Measurements from ENCODE around the gene DDN. TPM values are rescaled to one million over a fixed set of nuclear protein-coding genes. Genes with fewer than 3 reads are reported as not detected.

The DDN gene
- total RNA-seq, 1 donor from 2014 or later: 0.23 TPM

DNA sequence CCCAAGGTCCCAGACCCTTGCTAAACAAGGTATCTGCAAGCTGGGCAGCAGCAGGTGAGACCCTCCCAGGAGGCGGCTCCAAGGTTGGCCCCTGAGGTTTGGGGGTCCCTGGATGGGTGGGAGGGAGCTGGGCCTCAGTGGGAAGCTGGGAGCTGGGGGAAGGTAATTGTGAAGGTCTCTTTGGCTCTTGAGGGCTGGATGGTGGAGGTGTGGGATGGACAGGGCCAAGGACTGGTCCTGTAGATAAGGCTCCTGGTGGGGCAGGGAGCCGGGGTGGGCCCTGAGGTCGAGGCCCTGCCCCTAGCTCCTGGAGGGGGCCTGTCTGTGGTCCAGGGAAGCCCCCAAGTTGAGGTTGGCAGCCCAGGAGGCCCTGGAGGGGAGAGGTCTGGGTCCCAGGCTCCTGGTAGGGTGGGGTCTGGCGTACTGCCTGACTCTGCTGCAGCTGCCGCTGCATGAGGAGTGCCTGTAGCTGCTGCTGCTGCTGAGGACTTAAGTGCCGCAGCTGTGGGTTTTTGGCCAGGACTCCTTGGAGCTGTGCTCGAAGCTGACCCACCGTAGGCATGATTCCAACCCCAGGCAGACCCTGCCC, 32.5 kb upstream of the DDN start:
- intact Hi-C loops (cut with micrococcal nuclease): no loop called here

DNA sequence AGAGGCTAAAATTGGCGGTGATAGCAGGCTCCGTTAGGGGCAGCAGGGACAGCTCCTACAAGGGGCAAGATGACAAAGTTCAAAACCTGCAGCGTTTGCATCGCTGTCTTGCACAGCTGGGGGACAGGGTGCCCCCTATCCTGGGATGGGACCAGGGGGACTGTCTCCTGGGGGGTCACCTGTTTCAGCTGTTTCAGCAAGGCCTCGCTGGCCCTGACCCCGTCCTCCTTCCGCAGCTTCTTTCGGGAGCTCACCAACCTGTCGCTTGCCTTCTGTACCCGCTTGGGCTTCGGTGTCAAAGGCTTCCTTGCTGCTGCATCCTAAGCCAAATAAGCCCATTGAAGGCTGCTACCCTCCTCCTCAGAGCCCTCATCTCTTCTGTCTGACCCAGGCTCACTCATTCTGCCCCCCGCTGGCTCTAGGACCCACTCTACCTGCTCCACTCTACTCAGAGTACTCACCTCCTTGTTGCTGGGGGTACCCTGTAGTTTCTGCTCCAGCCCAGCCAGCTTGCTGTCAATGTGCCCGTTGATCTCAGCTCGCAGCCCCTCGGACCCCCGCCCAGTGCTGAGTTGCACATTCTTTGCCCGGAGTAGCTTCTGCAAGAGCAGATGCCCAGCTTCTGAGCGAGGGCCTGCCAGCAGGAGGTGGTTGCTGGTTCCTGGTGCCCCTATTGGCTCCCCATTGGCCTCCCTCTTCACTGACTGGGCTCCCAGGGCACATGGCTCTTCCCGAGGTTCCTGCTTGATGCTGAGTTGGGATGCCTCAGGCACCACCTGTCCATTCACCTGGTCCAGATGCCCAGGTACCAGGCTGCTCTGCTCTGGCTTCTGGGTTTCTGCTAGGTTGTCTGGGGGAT, 31.8 kb upstream of the DDN start:
- intact Hi-C loops (cut with micrococcal nuclease): no loop called here

DNA sequence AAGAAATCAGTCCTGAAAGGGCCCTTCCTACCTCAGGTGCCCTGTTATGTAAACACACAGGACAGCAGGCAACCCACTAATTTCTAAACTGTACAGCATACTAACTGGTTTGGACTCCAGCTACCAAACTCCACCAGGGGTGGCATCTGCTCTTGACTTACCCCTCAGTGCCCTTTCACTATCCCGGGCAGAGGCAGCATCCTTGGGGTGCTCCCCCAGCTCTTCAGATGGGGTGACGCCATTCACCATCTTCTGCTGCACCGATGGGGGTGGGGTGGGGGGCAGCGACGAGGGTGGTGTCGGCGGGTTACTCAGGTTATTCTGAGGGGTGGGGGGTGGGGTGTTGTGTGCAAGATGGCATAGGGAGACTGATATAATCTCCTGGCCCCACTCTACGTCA, 30.9 kb upstream of the DDN start:
- intact Hi-C loops (cut with micrococcal nuclease): no loop called here

DNA sequence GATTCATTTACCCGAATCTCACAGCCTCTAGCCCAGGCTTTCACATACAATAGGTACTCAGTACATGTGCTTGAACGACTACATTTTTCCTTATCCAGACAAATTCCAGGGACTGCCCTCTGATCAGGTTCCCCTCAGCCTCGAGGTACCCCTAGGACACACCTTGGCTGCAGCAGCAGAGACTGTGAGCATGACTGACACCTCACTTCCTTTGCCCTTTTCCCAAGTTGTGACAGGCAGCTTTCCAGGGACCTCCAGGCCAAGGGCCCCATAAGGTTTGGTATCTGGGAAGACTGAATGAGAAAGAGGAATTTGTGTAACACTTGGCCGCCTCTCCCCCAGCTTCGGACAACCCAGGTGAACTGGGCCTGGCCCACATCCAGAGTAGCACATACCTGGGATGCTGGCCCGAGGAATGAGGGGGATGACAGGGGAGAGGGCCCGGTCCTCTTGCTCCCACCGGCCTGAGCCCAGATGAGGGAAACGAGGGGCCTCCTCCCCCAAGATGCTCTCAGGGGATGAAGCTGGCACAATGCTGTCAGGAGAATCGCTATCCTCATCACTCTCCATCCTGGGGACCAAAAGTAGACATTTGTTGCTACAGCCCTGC, 29.6 kb upstream of the DDN start:
- intact Hi-C loops (cut with micrococcal nuclease): no loop called here

DNA sequence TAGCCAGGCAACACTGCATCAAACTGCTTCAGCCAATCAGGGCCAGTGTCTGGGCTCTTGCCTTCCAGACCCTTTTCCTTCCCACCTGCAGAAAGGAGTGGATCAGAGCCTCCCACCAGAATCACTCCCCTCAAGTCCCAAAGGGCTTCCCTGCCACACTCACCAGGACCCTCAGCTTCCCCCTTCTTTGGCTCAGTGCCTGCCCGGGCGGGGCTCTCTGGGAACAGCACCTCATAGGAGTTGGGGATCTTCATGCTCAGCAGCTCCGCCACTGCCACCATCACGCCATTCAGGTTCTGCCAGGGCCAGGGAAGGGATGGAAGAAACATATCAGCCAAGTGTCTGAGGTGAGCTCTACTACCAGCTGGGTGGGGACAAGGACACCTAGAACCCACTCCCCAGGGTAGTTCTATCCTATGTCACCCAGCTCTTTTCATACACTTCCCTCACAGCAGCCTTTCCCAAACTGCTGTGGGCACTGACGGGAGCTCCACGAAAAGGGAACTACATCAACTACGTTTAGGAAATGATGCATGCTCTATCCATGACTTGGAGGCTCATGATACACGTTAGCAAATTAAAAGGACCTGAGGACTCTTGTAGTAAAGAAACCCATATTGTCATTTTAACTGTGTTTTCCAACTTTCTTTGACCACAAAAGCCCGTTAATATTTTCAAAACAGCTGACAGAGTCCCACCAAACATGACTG, 28.8 kb upstream of the DDN start:
- intact Hi-C loops (cut with micrococcal nuclease): no loop called here

DNA sequence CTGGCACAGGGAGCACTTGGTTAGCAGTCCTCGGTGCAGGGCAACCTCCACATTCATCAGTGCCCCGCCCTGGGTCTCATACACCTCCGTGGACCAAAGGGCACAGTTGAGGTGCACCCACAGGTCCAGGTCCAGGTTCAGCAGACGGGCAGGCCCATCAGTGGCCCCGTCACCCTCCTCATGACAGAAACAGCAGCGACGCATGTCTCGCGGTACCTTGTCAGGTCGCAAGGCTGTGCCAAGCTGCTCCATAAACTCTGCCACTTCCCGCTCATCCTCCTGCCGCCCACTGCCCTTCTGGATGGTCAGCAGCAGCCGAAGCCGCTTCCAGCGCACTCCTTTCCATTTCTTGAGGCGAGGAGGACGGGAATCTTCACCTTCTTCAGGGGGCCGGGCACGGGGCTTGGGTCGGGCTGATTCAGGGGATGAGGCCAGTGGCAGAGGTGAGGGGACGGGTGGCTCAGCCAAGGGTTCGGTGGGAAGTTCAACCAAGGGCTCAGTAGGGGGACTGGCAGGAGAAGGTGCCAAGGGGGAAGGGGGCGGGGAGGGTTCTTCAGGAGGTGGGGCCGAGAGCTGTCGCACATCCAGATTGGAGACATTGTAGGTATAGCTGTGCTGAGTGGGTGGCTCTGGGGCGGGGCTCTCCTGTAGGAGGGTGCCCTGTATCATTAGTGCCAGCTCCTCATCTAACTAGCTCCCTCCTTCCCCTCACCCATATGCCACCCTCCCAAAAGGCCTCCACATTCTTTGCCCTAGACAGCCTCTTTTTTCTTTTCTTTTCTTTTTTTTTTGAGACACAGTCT, 27.7 kb upstream of the DDN start:
- intact Hi-C loops (cut with micrococcal nuclease): no loop called here

DNA sequence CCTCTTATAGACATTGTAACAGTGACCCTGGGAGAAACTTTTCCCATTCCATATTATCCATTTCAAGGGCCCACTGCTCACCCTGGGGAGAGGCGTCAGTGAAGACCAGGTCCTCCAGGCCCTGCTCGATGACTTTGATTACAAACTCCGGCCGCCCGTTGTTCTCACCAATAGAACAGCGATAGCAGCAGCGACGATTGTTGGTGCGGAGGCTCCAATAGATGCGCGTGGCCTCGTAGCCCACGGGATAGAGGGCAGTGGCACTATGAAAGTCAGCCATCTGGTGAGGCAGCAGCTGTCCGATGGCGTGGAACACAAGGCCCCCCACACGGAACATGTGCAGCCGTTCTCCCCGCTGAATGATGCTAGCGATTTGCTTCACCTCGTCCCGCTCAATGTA, 26.9 kb upstream of the DDN start:
- intact Hi-C loops (cut with micrococcal nuclease): no loop called here

DNA sequence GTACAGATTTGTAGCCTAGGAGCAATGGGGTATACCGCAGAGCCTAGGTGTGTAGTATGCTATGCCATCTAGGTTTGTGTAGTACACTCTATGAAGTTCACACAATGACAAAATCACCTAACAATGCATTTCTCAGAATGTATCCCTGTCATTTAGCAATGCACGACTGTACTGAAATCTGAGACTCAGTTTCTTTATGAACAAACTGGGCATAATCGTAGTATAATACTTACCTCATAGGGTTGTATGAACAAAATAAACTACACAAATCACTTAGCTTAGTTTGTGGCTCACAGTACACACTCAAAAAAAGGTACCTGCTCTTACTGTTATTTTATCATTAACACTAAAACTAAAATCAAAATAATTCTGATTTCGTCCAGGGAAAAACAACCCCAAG, 26.3 kb upstream of the DDN start:
- intact Hi-C loops (cut with micrococcal nuclease): no loop called here

DNA sequence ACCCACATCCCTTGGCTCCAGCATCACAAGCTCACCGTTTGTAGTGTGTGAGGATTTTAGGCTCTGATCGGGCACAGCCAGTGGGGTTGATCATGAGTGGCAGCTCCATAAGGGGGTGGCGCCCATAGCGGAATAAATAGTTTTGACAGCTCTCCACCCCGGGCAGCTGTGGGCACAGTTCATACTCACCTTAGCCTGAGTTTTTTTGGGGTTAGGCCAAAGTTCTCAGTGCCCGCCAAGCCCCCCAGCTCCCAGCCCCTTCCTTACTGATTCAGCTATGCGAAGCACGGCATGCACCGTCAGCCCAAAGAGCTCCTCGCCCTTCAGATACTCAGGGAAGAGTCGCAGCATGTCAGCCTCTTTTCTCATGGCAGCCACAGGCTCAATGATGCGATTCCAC, 25.4 kb upstream of the DDN start:
- intact Hi-C loops (cut with micrococcal nuclease): no loop called here

DNA sequence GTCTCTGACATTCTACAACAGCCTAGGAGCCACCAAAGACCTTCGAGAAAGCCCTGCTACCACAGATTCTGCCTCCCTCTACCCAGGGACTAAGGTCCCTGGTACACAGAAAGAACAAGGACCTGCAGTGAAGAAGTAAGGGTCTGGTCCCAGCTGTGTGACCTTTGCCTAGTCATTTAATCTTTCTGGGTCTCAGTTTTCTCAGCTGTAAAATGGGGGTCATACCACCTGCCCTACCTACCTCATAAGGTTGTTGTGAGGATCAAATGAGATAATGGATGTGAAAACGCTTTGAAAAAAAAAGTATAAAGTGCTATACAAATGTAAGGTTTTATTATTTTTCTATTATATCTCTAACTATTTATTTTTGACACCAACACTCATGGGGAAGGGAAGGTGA, 24.6 kb upstream of the DDN start:
- intact Hi-C loops (cut with micrococcal nuclease): no loop called here

DNA sequence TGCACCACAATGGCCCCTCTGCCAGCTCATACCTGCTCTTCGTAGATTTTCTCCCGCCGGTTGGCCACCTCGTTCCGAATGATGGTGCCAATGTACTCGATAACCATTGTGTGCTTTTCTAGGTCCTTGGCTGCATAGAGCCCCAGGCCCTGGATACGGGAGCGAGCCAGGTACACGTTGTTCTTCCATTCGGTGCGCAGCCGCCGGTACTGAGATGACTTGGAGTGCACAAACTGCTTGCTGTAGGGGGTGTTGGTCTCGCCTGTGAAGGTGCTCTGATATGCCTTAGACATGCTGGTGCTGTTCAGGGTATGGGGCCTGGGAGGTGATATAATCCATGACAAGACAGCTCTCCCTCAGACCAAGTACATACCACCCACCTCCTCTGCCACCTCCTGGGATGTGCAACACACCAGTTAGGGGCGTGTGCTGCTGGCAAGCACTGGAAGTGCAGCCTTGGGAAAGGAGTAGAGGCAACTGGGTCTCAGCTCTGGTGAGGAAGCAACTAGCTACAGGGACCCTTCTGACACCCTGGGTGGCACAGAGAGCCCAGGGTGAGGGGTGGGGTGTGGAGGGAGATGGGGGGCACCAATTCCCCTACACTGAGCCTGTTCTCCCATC, 23.5 kb upstream of the DDN start:
- intact Hi-C loops (cut with micrococcal nuclease): no loop called here

DNA sequence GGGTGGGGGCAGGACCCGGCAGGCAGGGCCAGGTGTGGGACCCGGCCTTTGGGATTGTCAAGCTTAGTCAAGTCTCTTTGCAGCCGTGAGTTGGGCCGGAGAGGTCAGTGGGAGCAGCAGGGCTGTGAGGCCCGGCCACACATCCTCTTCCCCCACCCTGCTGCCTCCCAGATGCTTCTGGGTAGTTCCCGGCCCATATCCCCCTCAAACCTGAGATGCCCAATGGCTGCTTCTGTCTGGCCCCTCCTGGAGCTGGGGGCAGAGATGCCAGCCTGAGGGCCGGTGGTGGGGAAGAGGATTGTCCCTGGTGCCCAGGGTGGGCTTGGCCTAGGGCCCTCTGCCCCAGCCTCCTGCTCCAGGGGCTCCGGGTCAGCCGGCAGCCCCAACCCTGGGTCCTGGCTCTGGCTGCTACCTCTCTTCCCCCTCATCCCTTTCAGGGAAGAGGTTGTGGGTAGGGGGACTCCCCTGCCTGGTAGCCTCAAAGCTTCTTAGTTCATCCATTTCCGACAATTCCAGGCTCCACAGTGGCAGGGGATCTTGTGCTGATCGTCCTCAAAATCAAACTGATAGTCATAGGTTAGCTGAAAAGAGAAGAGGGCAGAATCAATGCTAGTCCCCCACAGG, 22.2 kb upstream of the DDN start:
- intact Hi-C loops (cut with micrococcal nuclease): no loop called here

DNA sequence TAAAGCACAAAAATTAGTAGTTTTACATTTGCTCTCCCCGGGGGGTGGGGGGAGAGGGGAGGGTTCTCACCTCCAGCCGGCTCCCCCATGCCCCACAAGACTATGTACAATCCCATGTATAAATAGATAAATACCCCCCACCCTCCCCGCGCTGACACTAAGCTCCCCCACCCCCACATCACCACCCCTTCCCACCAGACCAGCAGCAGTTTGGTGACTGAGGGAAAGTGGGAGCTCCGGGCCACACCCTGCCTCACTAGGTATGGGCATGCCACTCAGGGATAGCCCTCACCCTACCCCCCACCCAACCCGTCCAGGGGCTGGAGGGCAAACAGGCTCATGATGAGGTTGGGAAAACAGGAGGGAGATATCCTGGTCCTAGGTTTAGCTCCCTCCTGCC, 21.3 kb upstream of the DDN start:
- intact Hi-C loops (cut with micrococcal nuclease): no loop called here

DNA sequence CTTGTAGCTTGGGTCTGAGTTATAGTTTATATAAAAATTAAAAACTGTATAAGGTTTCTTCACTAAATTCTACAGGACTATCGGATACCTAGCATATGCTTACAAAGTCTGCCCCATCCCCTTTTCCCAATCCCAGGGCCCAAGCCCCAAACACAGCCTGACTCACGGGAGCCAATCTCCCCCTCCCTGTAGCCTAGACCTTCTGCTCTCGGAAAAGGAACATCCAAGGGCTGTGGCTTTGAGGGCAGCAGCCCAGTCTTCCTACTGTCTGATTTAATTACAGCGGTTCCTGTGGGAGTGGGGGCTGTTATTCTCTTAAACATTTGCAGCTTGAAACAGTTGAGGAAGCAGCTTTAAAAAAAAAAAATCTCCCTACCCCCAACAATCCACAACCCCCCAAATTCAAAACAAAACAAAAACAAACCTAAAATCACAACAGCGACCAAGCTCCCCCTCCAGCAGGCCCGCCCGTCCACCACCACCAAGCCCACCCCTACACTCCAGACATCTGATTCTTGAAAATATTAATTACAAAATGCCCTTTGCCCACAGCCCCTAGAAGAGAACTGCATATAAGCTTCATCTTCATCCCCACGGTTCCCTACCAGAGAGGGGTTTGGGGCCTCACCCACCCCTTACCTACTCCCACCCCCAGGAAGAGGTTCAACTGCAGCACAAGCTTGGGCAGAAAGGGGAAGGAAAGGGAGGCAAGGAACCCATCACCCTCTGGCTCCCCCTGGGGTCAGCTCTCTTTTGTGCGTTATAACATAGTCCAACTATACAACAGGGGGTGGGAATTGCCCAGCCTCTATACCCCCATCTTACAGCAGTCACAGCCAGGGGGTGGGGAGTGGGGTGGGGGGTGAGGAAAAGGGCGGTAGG, 20.5 kb upstream of the DDN start:
- intact Hi-C loops (cut with micrococcal nuclease): loop anchor here (5.0 kb wide), 1 partner anchor 37 kb away; no protein-coding TSS in a partner anchor

DNA sequence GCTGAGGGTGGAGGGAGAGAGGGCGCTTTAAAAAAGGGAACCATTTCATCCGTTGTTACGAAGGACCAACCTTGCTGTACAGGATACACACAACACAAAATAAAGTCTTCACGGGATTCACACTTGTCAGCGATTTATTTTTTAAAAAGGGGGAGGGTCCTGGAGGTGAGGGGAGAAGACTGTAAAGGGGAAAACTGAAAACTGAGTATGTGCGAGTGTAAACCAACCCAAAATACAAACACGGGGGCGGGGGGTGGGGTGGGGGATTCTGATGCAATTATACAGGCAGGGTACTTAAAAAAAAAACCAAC, 19.9 kb upstream of the DDN start:
- intact Hi-C loops (cut with micrococcal nuclease): loop anchor here (5.0 kb wide), 1 partner anchor 37 kb away; no protein-coding TSS in a partner anchor

DNA sequence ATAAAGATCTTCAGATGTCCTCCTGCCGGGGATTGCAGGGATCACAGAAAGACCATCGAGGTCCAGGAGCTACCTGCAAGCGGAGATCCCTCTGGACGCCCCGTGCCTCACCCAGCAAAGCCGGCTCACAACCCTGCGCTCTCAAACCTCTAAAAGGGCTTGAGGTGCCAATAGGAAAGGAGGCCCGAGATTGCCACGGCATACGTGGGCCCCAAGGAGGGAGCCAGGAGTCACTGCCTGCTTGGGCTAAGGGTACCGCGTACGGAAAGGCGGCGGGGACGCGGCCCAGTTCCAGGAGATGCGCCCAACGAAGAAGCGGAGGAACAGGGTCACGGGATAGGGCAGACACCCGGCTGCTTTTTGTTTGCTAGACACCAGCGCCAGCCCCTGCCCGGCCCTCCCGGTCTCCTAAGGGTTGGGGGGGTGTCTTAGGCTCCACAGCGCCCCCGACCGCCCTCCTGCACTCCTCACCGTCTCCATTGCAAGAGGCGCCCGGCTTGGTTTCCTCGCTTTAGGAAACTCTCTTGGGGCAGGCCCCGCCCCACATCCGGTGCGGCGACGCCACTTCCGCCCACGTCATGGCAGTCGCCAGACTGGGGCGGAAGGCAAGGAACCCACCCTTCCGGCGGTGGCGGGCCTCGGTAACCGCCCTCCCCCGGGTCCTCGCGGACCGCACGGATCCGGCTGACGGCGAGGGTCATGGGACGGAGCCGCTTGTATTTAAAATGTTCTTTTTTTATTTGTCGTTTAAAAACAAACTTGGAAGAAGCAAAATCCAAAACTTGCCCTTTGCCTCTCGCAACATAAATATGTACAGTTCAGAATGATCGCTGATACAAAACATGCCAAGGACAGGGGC, 19.3 kb upstream of the DDN start, which contains the start of gene PRKAG1:
Gene PRKAG1, minus strand, starts transcription at position 516 of the 859 bp plus-strand sequence. Its CDS starts 36 bp downstream, at position 480.
- intact Hi-C loops (cut with micrococcal nuclease): loop anchor here (1.0 to 5.0 kb wide), 7 partner anchors 20 to 216 kb away; partner anchors contain the start of gene DDX23

DNA sequence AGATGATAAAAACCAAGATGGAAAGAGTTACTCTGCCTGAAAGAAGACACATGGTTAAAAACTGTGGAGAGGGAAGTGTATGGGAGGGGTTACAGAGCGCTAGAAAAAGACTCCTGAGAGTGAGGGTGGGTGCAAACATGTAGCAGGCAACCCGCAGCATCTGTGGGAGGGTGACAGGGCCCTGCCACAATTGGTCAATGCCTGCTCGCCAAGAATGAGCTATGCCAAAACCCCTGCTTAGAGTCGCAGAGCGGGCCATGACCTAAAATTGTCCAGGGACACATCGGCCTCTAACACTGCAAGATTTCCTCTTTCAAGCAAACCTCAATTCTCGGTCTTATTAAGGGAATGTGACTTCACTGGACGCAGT, 18.7 kb upstream of the DDN start:
- intact Hi-C loops (cut with micrococcal nuclease): loop anchor here (1.0 to 5.0 kb wide), 7 partner anchors 20 to 216 kb away; partner anchors contain the start of gene DDX23

DNA sequence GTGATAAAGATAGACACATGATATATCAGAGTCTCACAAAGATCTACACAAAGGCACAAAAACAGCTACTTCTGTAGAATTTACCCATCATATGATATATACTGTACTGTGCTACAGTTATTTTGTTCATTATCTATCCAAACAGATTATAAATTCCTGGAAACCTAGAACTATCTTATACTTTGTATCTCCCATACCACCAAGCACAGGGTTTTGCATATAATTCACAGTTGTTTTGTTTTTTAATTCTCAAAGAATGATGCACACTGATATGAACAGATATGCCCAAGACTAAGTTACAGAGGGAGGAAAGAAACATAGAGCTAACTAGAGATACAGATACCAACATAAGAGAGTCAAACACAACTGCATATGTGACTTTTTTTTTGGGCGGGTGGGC, 16.0 kb upstream of the DDN start:
- intact Hi-C loops (cut with micrococcal nuclease): loop anchor here (5.0 kb wide), 1 partner anchor 33 kb away; no protein-coding TSS in a partner anchor

Measured in T-helper 2 cell treated with Interferon-gamma antibody and Interleukin-4, amounts not matched to agents 100 ng/mL and 5 ng/mL, for 36 hours (primary cell).